HPDE6-E6E7 (cell line): Measurements from ENCODE around the gene LAG3.

Source experiments
- DNase-seq: peaks from one replicate; pipeline ENCODE4 v3.0.0; 2011; ENCODE audit warnings: missing footprints; ENCODE audit errors: extremely low spot score

The LAG3 gene

DNA sequence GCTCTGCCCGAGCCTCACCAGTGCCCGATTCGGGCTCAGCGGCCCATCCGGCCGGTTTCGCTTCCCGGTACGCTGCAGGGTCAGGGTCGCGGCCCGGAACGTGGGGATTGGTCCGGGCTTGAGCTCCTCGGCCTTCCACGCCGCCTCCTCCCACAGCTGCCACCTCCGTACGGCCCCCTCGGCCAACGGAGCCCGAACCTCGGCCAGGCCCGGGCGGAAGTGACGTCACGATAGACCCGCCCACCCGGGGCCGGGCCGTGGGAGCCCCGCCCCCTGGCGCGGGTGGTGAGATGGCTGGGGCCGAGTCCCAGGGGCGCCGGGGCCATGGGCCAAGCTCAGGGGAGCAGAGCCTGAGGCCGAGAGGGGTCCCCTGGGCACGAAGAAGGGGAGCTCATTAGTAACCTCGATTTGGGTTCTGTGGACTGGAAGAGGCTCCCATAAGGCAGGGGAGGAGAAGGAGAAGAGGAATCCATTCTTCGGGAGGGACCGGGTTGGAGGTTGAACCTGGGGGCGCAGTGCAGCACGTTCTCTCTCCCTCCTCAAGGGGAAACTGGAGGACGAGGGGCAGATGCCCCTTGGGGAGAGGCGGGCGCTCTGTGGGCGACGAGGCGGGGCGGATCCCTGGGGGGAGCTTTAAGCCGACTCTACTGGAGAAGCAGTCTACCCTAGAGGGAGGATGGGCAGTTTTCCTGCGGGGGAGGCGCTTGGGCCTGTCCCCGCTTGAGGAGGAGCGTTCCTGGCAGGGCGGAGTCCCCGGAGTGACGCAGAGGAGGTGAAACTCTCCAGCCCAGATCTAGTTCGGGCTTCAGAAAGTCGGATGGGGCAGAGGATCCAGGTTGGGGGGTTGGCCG is 19.2 kb upstream of the LAG3 start, which contains the start of gene MLF2:
Gene MLF2 (minus strand): TSS at position 221 of the 851 bp plus-strand sequence. CDS start 807 bp downstream, outside the sequence.
- peak; percentile 99 for DNase-seq

DNA sequence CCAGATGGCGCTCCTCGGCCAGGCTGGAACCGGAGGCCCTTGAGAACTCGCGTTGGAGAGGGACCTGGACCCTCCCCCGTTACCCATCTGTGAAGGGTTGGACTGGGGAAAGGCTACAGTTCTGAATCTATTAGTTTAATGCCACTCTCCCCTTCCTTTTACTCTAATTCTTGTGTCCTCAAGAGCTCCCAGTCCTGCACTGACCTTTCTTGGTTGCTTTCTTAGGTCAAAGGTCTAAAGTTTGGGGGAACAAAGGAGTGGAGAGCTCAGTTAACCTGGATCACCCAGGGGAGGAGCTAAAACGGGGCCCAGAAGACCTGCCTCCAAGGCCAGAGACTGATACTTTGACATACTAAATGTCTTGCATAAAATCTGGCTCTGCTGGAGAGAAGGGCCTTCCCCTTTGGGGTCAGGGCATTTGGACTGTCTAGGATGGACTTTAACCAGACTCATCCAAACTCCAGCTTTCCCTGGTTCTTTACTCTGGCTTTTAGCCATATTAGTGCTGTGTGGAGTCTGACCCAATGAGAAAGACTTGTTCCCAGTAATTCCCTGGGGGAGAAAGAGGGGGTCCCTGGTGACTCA is 18.5 kb upstream of the LAG3 start:
- DNase-seq, result no peak

DNA sequence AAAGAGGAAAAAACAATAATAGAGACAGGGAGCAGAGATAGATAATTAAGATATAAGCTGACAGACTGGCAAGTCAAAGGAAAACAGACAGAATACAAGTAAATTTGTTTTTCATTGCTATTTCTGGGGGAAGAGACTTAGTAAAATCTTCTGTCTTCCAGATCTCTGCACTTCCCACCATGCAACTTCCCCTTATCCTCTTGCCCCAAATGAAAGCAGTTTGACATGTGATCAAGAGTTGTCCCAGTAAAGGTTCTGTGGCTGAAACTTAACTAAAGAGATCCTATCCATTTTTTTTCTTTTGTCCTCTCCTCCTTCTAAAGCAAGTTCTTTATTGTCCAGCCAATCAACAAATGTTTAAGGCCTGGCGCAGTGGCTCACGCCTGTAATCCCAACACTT is 17.9 kb upstream of the LAG3 start:
- DNase-seq, result no peak

DNA sequence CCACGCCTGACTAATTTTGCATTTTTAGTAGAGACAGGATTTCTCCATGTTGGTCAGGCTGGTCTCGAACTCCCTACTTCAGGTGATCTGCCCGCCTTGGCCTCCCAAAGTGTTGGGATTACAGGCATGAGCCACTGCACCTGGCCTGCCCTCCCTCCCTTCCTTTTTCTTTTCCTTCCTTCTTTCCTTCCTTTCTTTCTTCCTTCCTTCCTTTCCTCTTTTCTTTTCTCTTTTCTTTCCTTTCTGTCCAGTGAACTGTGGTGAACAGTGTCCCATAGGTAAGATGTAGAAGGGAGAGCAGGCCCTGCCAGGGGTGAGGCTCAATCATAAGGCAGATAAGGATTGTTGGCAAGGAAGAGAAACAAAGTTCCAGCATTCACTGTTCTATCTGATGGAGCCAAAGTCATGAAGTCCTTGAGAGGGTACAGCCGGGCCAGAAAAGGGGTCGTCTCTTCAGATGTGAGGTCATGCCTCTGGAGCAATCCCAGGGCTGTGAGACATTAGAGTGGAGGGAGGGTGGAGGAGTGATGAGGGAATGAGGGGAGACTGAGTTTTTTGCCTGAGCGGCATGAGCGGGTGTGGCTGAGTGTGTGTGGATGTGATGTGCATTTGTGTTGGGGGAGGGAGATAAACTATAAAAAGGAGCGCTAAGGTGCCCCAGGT is 15.2 kb upstream of the LAG3 start:
- no peak for DNase-seq

DNA sequence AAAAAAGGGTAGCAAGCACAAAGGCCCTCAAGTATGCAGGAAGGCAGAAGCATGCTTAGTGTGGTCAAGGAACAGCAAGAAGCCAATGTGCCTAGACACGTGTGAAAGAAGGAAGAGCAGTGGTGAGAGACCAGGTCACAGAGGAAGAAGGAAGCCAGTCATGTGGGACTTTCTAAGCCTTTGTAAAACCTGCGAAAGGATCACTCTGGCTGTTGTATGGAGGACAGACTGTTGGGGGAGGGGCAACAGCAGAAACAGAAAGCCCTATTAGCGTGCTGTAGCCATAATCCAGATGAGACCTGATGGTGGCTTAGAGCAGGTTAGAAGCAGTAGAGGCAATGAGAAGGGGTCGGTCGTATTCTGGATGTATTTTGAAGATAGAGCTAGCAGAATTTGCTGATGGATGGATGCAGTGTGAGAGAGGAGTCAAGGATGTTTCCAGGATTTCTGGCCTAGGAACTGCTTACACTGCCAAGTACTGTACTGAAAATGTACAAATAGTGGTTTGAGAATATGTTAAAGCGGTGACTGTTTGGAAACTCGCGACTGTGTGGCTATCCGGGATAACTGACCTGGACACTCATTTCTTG is 13.7 kb upstream of the LAG3 start:
- DNase-seq, result no peak

DNA sequence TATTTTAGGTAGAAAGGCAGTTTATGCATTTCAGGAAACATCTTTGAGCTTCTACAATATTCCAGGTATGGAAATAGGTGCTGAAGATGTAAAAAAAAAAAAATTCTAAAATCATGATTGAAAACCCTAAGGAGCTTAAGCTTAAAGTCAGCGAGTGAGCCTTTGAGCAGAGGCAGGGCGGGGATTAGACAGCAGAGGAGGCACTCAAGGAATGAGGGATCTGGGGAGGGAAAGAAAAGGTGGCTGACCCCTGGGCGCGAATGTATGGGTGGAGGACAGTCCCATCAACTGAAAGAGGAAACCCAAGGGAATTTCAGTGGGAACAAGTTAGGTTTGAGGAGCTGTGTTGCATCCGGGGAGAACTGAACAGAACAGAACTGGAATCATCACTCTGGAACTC is 12.6 kb upstream of the LAG3 start:
- no peak for DNase-seq

DNA sequence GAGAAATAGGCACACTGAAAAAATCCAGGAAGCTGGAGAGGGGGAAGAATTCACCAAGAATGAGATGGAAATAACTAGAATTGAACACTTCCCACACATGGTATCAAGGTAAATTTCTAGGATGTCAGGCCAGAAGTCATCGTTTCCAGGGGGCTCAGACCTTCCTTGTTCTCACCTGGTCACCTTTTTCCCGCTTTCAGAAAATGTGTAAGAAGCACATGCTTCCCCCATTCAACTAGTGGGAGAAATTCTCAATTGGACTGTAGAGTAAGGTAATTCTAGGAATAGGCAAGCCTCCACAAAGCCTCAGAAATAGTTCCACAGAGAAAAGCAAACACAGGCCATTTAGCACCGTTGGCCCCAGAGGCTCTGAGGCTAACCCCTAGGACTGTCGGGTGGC is 8.9 kb upstream of the LAG3 start:
- DNase-seq, result no peak

DNA sequence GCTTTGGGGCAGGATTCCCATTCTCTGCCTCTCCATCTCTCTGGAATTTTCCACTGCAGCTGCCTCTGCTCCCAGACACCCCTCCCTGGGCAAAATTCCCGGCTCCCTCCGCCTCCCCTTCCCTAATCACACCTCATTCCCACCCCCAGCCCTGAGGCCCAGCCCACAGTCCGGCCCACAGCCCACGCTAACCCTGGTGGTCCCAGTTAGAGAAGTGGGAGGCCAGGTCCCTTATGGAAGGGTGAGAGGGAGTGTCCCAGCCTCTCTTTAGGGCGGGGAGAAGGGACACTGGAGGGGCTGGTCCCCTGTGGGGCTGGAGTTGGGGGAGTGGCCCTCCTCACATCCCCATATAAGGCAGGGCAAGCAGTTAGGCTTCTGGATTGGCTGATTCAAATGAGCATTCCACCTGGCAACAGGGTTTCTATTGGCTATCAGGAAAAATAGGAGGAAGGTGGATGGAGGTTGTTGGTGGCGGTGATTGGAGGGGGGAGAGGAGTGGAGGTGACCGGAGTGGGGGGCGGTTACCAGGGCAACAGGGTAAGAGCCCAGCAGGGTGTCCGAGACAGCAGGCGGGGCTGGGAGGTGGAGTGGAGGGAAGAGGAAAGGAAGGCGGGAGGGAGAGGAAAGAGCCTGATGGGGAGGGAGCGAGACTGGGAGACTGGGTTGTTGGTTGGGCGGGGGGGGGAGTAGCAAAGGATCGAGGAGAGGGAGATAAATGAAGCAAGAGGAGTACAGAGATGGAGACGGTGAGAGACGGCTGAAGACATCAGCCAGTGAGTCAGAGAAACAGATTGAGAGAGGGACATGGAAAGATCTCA is 8.1 kb upstream of the LAG3 start:
- peak; percentile 88 for DNase-seq

DNA sequence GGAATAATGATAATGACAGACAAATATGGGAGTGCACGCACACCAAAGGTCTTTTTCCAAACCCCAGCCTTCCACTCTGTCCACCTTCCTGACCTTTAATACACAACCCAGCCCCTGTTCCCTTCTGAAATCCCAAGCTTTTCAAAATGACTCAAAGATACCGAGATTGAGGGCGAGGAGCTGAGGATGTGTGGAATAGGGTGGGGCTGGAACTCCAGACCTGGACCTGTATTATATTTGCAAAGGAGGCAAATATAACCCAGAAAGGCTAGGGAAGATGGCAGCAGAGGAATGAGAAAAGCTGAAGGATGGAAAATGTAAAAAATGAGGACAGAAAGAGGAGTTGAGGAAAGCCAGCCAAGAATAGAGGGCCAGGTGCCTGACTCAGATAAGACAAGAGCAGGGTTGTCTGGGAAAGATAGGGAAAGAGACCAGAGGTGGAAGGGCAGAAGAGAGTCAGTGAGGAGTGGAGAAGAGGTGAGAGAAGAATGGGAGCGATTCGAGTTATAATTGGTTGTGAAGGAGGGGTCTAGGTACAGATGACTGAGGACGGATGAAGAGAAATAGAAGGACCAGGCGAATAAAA is 7.2 kb upstream of the LAG3 start:
- no peak for DNase-seq

DNA sequence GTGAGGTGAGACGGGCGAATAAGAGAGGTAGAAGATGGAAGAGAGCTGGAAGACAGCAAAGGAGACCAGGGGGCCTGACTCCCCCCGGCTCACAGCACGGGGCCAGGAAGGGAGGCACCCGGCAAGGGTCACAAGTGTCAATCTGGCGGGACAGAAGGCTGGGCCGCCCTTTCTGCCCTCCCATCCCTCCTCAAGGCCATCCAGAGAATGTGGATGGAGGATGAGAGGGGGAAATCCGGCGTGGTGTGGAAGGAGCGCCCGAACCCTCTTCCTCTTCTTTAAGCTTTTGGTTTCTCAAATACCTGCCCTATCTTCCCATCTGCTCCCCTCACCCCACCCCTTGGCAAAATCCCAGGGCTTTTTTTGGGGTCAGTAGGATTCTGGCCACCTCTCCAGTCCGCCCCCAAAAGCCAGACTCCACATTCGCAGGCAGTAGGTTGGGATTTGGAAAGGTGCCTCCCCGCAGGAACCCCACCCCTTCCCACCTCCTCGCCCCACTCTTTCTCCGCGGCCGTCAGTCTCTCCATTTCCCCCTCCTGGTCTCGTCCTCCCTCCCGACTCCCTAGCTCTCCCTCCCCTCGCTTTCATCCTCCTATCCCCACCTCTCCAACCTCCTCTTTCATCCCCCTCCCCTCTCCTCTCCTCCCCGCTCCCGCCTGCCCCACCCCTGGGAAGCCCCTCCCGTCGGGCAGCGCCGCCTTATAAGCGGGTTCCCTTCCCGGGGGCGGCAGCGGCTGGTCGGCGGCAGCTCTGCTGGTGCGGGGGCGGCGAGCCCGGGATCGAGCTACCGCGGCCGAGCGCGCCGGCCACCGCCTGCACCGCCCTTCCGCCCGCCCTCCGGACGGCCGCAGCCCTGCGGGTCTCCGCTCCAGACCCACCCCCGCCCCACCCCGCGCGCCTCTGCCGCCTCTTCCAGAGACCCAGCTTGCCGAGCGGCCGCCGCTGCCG is 6.4 kb upstream of the LAG3 start, which contains the start of gene PTMS:
Gene PTMS (plus strand): TSS at position 730 of the 948 bp plus-strand sequence. CDS start 343 bp downstream, outside the sequence.
- peak; percentile 43 for DNase-seq

DNA sequence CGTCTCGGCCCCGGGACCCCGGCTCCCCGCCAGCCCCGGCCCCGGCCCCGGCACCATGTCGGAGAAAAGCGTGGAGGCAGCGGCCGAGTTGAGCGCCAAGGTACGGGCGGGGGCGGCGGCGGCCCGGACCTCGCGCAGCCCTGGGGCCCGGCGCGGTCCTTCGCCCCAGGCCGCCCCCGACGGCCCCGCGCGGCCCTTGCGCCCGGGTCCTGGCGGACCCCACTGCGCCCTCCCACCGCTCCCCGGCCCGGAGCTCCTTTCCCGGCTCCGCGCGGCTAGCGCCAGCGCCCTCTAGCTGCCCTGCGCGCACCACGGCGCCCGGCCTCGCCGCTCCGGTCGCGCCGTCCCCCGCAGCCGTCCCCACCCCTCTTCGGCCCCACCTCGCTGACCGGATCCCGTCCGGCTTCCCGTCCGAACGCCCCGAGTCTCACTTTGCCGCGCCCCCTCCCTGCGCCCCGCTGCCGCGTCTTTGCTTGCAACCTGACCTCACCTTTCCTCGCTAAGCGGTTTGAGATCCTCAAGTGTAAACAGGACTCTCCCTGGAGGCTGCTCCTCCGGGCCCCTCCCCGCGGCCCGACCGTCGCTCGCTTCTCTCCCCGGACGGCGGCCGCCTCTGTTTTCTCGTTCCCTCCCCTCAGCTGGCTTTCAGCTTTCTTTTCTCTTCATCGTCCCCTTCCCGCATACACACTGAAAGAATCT is 5.5 kb upstream of the LAG3 start:
- peak; percentile 62 for DNase-seq

DNA sequence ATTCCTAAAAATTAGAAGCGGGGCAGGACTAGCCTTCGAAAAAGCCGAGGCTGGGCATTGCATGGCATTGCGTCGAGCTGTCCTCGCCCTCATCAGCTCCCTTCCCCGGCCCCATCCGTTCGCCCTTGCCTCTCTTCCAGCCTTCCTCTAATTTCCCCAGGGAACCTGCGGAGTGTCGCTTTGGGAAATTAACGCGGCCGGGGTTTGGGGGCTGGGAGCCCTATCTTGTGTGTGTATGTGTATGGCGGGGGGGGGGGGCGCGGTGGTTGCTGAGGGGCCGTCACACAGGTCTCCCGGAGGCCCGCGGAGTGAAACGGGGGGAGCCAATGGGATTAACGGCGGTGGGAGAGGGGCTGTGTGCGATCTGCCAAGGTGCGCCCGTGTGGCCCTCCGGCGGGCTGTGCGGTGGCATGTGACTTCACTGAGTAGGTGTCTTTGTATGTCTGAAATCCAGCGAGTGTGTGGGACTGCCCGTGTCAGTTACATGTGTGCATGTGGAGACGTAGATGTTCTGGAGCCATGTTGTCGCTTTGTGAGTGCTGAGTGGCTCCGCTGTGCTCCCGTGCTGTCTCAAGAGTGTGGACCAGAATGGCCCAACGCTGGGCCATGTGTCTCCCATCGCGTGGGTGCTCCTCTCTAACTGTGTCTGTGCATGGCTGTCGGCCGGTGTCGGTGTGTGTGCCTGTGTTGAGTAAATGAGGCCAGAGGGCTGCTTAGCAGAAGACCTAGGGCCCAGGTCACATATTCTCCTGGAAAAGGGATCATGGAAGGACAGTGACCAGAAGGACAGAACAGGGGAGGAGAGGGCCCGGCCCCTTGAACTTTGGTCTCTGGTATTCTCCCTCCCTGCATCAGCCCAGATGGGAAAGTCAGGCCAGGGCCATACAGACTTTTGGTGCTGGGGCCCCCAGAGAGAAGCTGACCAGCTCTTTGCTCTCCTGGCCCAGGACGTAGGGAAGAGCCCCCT is 4.7 kb upstream of the LAG3 start:
- DNase-seq, result no peak

DNA sequence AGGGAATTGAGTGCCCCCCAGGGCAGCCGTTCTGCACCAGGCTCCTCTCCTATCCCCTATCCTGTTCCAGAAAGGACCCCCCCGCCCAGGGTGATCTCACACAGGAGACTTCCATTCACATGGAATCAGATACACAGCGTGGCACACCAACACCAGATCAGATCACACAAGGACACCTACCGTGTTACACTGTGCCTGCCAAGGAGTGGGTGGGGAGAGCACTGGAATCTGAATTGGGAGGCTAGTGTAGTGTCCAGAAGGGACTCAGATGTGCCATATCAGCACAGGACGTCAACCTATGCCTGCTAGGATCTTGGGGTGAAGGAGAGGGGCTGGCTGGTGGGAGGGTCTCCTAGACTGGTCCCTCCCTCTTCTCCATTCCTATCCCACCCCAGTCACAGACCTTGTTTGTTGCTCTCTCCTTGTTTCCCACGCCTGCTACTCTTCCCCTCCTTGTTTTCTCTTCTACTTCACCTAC is 3.8 kb upstream of the LAG3 start:
- no peak for DNase-seq

DNA sequence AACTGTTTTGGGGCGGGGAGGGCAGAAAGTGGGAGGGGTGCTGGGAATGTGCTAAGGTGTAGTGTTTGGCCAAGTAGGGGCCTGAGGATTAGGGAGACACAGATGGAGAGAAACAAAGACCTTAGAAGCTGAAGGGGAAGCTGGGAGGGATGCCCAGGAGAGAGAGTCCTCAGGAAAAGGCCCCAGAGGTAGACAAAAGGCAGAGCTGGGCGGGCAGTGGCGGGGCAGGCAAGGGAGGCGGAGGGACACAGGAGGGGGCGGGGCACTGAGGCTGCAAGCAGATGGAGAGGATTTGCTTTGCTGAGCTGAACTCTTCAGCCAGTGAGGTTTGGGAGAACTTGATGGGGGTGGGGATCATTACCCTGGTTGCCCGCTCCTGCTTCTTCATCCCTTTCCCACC is 3.3 kb upstream of the LAG3 start:
- no peak for DNase-seq

DNA sequence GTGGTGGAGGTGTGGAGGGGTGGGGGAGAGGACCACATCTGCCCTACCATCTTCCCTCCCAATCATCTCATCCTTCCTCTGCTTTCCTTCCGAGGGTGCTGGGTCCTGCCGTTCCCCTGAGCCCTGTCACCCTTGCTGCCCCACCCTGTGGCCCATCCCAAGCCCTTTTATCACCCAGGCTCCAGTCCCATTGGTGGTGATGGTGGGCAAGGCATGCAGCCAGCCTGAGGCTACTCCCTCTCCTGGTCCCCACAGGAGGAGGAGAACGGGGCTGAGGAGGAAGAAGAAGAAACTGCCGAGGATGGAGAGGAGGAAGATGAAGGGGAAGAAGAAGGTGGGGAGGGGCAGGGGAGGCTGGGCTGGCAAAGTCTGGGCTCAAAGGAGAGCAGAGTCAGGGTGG is 2.7 kb upstream of the LAG3 start:
- DNase-seq, result no peak

DNA sequence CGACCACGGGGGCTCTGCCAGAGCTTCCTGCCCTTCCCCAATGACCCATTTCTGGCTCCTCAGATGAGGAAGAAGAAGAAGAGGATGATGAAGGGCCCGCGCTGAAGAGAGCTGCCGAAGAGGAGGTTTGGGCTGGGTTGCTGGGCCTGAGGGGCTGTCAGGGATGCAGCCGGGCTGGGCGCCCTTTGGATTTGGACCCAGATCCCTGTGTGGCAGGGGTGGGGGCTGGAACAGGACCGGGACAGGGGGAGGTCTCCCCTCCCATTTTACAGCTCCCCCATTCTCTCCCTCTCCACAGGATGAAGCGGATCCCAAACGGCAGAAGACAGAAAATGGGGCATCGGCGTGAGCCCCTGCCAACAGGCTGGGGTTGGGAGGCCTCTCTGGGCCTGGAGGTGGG is 2.2 kb upstream of the LAG3 start:
- DNase-seq, result no peak

DNA sequence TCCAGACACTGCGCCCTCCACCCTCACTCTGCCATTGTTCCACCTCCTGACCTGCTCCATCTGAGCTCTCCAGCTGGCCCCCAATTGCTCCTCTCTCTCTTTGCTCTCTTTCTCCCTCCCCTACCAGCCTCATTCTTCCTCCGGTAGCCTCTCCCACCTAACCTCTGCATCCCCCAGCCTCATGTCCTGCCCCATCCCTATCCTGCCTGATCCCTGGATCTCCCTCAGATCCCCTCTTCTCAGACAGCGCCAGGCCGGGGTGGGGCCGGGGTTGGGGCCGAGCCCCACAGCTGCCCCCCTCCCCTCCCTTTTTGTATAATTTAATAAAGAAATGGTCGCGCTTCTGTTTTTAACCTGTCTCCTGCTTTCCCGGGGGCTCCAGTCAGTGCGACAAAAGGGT is 1.7 kb upstream of the LAG3 start:
- no peak for DNase-seq

DNA sequence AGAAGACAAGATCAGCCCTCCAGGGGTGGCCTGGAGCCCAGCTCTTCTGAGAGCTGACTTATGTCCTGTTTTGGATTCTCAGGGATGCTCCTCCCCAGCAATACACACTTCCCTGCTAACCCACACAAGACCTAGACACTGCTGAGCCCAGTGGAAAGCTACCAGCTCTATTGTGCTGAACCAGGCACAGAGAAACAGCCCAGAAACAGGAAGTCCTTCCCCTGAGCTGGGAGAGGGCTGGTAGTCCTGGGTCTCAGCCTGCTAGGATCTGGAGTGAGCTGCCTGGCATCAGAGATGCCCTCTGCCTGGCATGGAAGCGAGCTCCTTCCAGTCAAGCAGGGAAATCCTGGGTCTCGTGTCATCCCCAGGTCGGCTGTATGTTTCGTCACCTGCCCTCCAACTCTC is 1.2 kb upstream of the LAG3 start:
- no peak for DNase-seq
